ENCODE results near the gene ZNF586. TPM values are rescaled to one million over a fixed set of nuclear protein-coding genes. Genes with fewer than 3 reads are reported as not detected.
A peak's percentile ranks its signal among the peaks of the same experiment; 100 is the strongest.
"Not testable (repeated sequence)": the region's sequence is repeated elsewhere in the genome, so short reads cannot be mapped to it uniquely, and the experiment has no call there.

The ZNF586 gene
- total RNA-seq, 1 donor from 2014 or later: 22.7 TPM

DNA sequence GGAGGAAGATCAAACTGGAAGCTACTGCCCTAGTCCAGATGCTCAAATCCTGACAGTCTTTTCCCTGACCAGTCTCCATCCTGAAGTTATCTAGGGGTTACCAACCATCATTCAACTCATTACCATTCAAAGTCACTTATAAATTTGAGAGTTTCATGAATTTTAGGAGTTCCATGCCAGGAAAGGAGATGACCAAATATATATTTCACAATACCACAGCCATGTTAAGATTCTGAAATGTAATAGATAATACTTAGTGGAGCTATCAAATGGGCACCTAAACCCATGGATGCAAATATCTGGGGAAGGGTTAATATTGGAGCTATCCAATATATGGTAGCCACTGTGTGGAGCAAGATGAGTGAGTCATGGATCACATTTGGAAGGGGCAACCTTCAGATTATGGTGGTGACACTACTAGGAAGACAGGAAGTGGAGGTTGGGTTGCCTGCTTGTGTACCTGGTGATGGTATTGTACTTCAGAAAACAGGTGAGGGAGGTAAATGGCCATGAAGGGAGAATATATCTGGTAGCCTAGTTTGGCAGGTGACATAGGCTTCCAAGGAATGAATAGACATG, 18.7 kb downstream of the ZNF586 start:
- Mint-ChIP-seq H3K4me1 (ENCODE audit: low read depth, unreplicated experiment) (peaks cover 1% of the 10 kb centered on the region), H3K9me3 (ENCODE audit: unreplicated experiment) (peaks cover 2% of the 10 kb centered on the region), H3K27me3 (ENCODE audit: unreplicated experiment) (no peaks in the 10 kb centered on the region), H3K27ac (ENCODE audit: unreplicated experiment) (no peak overlapping the region), H3K4me3 (ENCODE audit: unreplicated experiment) (peak overlapping the region; percentile 42), H3K36me3 (ENCODE audit: unreplicated experiment) (peaks cover 31% of the 10 kb centered on the region)
- TF ChIP-seq, protein P1, sequence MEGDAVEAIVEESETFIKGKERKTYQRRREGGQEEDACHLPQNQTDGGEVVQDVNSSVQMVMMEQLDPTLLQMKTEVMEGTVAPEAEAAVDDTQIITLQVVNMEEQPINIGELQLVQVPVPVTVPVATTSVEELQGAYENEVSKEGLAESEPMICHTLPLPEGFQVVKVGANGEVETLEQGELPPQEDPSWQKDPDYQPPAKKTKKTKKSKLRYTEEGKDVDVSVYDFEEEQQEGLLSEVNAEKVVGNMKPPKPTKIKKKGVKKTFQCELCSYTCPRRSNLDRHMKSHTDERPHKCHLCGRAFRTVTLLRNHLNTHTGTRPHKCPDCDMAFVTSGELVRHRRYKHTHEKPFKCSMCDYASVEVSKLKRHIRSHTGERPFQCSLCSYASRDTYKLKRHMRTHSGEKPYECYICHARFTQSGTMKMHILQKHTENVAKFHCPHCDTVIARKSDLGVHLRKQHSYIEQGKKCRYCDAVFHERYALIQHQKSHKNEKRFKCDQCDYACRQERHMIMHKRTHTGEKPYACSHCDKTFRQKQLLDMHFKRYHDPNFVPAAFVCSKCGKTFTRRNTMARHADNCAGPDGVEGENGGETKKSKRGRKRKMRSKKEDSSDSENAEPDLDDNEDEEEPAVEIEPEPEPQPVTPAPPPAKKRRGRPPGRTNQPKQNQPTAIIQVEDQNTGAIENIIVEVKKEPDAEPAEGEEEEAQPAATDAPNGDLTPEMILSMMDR (IDR thresholded peaks at IDR 0.05; ENCODE audit: partially characterized antibody, unreplicated experiment): no peak
- DNase-seq: no peak

DNA sequence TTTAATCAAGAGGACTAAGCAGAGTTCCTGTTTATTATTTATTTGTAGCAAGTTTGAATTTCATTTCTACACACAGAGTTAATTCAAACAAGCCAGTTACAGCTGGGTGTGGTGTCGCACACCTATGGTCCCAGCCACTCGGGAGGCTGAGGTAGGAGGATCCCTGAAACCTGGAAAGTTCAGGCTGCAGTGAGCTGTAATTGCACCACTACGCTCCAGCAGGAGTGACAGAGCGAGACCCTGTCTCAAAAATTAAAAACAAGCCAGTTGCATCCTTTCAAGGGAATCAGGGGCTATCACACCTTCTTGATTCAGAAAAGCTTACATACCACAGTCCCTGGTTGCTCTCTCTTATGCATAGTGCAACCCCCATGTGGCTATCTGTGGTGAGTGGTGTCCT, 19.8 kb downstream of the ZNF586 start:
- no peak for DNase-seq
- H3K4me1 Mint-ChIP-seq (ENCODE audit: low read depth, unreplicated experiment): peaks cover 1% of the 10 kb centered on the region
- peaks cover 31% of the 10 kb centered on the region for H3K36me3 Mint-ChIP-seq (ENCODE audit: unreplicated experiment)
- peaks cover 2% of the 10 kb centered on the region for H3K9me3 Mint-ChIP-seq (ENCODE audit: unreplicated experiment)
- TF ChIP-seq, protein P1 (IDR thresholded peaks at IDR 0.05; ENCODE audit: partially characterized antibody, unreplicated experiment): no peak
- H3K27ac Mint-ChIP-seq (ENCODE audit: unreplicated experiment): no peak overlapping the region
- H3K27me3 Mint-ChIP-seq (ENCODE audit: unreplicated experiment): no peaks in the 10 kb centered on the region
- H3K4me3 Mint-ChIP-seq (ENCODE audit: unreplicated experiment): no peak overlapping the region

DNA sequence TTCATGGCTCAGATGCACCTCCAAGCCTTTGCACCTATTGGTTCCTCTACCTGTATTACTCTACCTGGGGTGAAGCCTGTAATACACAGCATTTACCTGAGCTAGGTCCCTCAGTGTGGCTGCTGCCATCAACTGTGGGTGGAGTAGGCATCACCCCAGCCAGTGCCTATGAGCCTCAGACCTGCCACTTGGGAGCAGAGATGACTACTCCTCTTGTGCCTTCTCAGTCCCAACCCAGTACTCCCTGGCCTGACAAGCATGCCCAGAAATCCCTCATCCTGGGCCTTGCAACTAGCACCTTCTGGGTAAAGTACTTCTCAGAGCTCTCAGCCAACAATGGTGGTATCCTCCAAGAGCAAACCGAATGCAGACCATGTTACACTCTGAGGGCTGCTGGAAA, 27.1 kb downstream of the ZNF586 start:
- not testable (repeated sequence) for DNase-seq; H3K27ac Mint-ChIP-seq (ENCODE audit: unreplicated experiment); H3K4me1 Mint-ChIP-seq (ENCODE audit: low read depth, unreplicated experiment); H3K36me3 Mint-ChIP-seq (ENCODE audit: unreplicated experiment); H3K27me3 Mint-ChIP-seq (ENCODE audit: unreplicated experiment); H3K9me3 Mint-ChIP-seq (ENCODE audit: unreplicated experiment); H3K4me3 Mint-ChIP-seq (ENCODE audit: unreplicated experiment)

DNA sequence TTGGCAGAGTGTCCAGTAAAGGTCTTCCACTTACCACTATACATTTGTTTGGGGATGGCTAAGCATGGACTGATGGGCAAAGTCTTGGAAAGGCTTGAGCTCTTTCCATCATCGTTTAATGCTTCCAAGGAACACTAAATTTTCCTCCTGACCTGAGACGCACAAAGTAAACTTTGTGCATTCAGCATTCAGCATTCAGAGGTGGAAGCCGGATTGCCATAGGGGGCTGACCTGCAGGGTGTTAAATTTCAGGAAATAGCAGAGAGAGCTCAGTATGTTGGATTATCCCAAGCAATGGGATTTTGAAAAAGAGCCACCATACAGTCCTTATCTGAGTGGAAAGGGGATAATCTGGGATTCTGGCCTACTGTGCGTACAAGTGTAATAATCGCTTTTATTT, 31.2 kb downstream of the ZNF586 start:
- H3K9me3 Mint-ChIP-seq (ENCODE audit: unreplicated experiment): peaks cover 4% of the 10 kb centered on the region
- peak overlapping the region; percentile 4 for H3K4me3 Mint-ChIP-seq (ENCODE audit: unreplicated experiment)
- peak overlapping the region; percentile 39 for H3K27ac Mint-ChIP-seq (ENCODE audit: unreplicated experiment)
- TF ChIP-seq, protein P1 (IDR thresholded peaks at IDR 0.05; ENCODE audit: partially characterized antibody, unreplicated experiment): no peak
- H3K36me3 Mint-ChIP-seq (ENCODE audit: unreplicated experiment): no peaks in the 10 kb centered on the region
- peaks cover 18% of the 10 kb centered on the region for H3K4me1 Mint-ChIP-seq (ENCODE audit: low read depth, unreplicated experiment)
- H3K27me3 Mint-ChIP-seq (ENCODE audit: unreplicated experiment): peaks cover 3% of the 10 kb centered on the region
- no peak for DNase-seq

DNA sequence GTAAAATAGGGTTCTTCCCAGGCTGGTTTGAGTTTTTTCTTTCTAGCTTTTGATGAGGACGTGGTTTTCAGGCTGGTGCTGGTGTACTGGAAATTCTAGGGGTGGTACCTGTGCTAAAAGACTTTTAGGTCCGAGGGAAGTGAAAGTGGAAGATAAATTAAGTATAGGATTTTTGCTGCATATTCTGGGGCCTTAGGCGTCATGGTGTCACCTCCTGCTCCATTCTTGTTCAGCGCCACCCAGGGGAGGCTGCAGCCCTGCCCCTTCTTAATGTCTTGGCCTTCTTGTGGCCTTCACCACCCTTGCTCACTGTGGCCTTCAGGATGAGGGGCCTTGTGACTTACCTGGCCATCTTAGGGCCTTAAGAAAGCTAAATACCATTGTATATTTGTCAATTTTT, 32.8 kb downstream of the ZNF586 start:
- Mint-ChIP-seq H3K36me3 (ENCODE audit: unreplicated experiment) (no peaks in the 10 kb centered on the region), H3K27me3 (ENCODE audit: unreplicated experiment) (peaks cover 3% of the 10 kb centered on the region), H3K9me3 (ENCODE audit: unreplicated experiment) (peaks cover 4% of the 10 kb centered on the region), H3K4me1 (ENCODE audit: low read depth, unreplicated experiment) (peaks cover 18% of the 10 kb centered on the region), H3K4me3 (ENCODE audit: unreplicated experiment) (peak overlapping the region; percentile 32), H3K27ac (ENCODE audit: unreplicated experiment) (peak overlapping the region; percentile 20)
- DNase-seq: no peak
- TF ChIP-seq, protein P1 (IDR thresholded peaks at IDR 0.05; ENCODE audit: partially characterized antibody, unreplicated experiment): no peak

Measured in glutamatergic neuron (in vitro differentiated cells).